Stimulated activated naive CD4-positive, alpha-beta T cell treated with Interleukin-2 at 50 U/mL for 16 hours (primary cell): Measurements from ENCODE around the gene GAL.

Experiments
- DNase-seq: peaks from one replicate; lab custom pipeline; 2025; lab: John Stamatoyannopoulos, UW

The GAL gene

DNA sequence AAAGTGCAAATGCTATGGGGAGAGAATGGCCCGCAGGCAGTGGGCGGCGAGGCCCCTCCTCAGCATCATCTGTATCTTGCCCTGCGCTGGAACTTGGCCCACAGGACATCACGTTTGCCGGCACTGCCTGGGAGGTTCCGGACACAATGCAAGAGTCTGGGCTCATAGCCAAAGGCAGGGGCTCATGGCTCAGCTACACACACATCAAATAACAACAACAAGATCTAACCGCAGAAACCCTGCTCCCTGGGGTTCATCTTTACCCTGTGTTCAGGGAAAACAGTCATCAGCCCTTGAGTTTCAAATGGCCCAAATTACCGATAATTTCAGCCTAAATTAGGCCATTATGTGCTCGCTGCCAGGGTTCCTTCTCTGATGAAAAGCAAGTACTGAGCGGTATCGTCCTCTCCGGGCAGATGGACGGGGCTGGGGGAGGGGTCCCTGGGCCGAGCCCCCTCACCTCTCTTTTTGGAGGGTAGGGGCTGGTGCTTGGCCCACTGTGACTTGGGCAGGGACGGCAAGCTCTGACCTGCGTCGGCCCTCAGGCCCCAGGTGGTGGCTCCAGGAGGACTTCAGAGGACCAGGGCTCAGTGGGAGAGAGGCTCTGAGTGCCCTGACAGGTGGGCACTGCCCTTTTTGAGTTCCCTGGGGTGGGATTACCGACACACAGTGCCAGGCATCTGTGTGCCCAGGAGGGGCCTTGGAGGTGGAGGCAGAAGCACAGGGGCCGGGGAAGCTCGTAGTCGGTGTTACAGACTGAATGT lies 25.0 kb upstream of the GAL start:
- no peak for DNase-seq

GRCh38 chr11:68660066-68660810 lies 24.1 kb upstream of the GAL start:
- no peak for DNase-seq

GRCh38 chr11:68661014-68661413 lies 23.3 kb upstream of the GAL start:
- DNase-seq = no peak

DNA sequence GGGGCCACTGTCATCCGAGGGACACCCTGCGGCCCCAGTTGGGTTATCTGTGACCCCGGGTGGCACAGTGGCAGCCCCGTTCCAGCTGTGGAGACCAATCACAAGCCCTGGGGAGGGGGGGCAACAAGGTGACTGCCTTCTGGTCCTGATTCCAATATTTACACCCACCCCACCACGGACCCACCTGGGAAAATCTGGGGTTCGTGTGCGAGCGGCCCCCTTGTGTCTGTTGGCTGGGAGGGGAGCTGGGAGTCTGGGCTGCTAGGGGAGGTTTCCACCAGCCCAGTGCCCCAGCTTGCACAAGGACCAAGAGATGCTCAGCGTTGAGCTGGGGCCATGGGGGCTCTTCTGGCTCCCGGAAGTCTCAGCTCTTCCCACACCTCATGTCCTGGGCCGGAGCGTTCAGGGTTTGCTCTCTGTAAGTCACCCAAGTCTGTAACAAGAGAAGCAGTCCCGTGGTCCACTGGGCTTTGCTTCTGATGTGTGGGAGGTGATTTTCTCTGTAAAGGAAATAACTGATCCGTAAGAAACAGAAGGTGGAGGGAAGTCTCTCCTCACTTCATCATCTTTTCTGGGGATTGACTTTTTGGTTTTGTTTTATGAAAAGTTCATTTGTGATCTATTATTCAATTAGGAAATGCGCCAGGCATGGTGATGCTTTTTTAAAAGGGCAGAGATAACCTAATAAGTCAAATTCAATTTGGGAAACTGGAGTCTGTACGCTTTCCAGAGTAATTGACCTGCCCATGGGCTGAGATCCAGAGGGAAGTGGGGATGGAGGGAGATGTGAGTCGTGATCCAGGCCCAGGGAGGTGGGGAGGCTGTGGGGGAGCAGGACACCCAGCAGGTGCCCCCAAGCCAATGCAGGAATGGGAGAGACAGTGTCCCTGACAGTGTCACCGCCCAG lies 22.4 kb upstream of the GAL start:
- DNase-seq = no peak

DNA sequence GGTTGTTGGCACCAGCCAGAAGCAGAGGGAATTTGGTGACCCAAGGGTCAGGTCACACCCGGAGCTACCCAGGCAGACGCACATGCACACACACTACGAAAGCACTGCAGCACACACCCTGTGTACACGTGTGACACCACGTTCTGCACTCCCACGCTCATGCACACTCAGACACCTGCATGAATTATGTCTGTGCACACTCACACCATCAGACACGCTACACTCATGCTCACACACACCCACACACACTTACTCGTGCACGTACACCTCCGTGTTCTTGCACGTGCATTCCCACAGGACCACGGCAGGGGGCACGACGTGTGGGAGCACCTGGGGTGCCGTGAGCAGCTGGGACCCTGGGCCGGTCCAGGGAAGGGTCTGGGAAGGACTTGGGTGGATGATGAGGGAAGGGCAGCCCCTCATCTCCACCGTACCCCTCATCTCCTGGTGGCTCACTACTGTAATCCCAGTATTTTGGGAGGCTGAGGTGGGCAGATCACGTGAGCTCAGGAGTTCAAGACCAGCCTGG lies 20.8 kb upstream of the GAL start:
- no peak for DNase-seq

DNA sequence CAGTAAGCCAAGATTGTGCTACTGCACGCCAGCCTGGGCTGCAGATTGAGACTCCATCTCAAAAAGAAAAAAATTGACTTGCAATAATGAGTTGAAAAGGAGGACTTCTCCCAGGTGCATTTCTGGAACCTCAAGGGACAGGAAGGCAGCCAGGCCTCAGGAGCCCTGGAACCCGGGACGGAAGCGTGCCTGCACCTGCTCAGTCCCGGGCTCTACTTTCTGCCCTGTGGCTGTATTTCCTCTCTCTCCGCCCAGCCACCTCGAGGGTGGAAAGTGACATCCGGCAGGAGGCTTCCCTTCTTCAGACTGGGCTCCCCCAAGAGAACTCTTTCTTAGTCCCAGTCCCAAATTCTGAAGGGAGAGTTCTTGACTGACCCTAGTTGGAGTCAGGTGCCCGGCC lies 20.2 kb upstream of the GAL start:
- DNase-seq = no peak

GRCh38 chr11:68664906-68665305 lies 19.4 kb upstream of the GAL start:
- DNase-seq = no peak

GRCh38 chr11:68665436-68665835 lies 18.9 kb upstream of the GAL start:
- DNase-seq = no peak

DNA sequence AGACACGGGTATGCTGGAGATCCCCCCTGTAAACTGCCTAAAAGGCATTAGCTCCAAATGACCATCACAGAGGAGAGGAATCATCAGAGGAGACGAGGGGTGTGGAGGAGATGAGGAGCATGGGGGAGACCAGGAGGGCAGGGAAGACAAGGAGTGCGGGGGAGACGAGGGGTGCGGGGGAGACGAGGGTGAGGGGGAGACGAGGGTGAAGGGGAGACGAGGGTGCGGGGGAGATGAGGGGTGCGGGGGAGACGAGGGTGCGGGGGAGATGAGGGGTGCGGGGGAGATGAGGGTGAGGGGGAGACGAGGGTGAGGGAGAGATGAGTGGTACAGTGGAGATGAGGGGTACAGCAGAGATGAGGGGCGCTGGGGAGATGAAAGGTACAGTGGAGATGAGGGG lies 17.5 kb upstream of the GAL start:
- DNase-seq = no peak

GRCh38 chr11:68667511-68668500 lies 16.5 kb upstream of the GAL start:
- no peak for DNase-seq

GRCh38 chr11:68669301-68670090 lies 14.8 kb upstream of the GAL start:
- DNase-seq = no peak

DNA sequence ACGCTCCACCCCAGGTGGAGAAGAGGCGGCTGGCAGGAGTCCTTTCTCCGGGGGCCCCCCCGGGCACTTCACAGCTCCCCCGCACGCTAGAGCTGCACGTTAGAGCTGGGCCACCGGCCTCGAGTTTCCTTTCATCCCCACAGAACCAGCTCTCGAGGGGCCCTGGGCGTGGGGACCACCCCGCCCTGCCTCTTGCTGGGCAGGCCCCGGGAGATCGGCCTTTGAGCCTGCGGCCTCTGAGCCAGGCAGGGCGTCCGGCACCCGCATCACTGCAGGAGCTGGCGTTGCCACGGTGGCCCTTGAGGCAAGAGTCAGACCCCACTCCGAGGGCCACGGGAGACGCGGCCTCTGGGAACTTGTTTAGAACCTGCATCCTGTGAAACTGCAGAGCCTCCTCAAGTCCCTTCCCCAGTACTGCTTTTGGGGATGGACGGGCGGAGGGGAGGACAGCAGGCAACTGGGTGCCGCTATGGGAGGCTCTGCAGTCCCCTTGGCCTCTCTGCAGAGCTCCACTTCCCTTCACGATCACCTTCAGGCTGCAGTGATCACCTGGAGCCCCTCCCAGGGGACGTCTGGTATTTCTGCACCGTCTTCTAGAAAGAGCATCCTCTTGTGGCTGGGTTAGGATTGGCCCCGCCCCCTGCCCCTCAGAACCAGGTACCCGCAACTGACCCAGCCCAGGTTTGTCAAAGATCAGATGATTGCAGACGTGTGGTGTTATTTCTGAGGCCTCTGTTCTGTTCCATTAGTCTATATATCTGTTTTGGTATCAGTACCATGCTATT lies 13.9 kb upstream of the GAL start:
- DNase-seq = no peak

- no peak for DNase-seq
Observed at GRCh38 chr11:68673306-68673945, 10.9 kb upstream of the GAL start.

DNA sequence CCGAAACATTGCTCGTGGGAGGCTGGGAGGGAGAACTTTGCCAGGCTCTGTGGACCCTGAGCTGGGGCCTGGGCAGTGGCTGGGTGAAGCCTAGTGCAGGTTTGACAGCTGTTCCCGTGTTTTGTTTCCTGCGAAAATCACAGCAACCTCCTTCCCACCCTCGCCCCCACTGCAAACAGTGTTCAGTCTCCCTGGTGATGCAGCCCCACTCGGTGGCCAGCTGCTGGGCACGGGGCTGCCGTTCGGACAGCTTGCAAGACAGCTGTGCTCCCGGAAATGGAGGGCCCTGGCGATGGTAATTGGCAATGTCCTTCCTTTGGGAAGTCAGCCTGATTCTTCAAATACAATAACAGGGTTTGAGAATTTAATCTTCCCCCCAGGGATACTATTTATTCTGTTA lies 10.4 kb upstream of the GAL start:
- no peak for DNase-seq

- DNase-seq = no peak
Observed at GRCh38 chr11:68674461-68674860, 9.9 kb upstream of the GAL start.

DNA sequence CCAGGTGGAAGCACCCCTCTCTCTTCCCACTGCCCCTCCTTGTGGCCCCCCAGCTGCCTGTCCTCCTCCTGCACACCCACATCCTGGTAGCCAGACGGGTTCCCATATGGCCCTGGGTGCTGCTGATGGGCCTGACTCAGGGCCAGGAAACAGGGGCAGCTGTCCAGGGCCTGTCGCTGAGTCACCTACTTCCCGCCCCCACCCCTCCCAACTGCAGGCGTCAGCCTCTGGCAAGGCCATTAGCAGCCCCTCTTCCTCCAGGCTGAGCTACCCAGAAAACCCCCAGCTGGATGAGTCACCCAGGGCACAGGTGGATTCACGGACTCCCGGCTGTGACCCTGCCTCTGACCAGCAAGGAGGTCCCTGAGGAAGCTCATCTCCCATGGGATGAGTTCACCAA lies 6.9 kb upstream of the GAL start:
- no peak for DNase-seq

DNA sequence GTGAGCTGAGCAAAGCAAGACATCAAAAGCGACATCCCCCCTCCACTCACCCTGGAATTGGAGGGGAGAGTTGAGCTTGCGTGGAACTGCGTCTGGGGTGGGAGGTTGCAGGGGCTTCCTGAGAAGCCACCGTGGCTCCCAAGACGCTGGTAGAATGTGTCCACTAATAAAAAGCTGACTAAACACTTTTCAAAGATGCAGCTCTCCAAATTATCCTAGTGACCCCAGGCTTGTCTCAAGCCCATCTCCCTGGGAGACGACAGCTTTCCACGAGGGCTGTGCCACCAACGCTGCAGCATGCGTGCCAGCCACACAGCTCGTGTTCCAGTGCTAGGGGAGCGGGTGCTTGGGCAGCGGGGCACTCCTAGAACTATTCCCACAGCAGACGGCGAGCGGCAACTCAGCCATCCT lies 6.3 kb upstream of the GAL start:
- no peak for DNase-seq

- no peak for DNase-seq
Observed at GRCh38 chr11:68680541-68681231, 3.7 kb upstream of the GAL start.
